Vagina (tissue), 2 donors: Measurements from ENCODE around the gene JUN. TPM values are rescaled to one million over a fixed set of nuclear protein-coding genes. Genes with fewer than 3 reads are reported as not detected.

Source experiments
- DNase-seq, 2 donors: peaks; one replicate each; pipeline ENCODE4 v3.0.0-alpha.2; 2017; ENCODE audit errors: extremely low spot score in 2 of 2
- H3K27ac ChIP-seq: fragments of 200-600 bp; sonication (generic); one replicate; pipeline ENCODE4 v1.5.1; 2019
- H3K27me3 ChIP-seq: fragments of 200-600 bp; sonication (generic); one replicate; pipeline ENCODE4 v1.5.1; 2019
- H3K36me3 ChIP-seq, 2 donors: fragments of 200-600 bp; sonication (generic); one replicate each; pipeline ENCODE4 v1.5.1; 2017 to 2019
- H3K4me1 ChIP-seq: fragments of 200-600 bp; sonication (generic); one replicate; pipeline ENCODE4 v1.5.1; 2019
- H3K4me3 ChIP-seq, 2 donors: fragments of 200-600 bp; sonication (generic); 1 replicate in 1 of 2; 2 replicates in 1 of 2; pipeline ENCODE4 v1.5.1; 2016 to 2019
- H3K9me3 ChIP-seq: fragments of 200-600 bp; sonication (generic); one replicate; pipeline ENCODE4 v1.5.1; 2019
- POLR2A ChIP-seq, 2 donors: fragments of 450-650 bp; IDR thresholded peaks; one replicate each; pipeline ENCODE4 v1.6.1; 2017; ENCODE audit warnings: antibody characterized with exemption in 2 of 2, mild to moderate bottlenecking in 2 of 2, moderate library complexity in 2 of 2
- POLR2AphosphoS5 ChIP-seq, 2 donors: sonication (generic); formaldehyde crosslinking; IDR thresholded peaks; one replicate each; pipeline ENCODE4 v1.9.0; 2017; ENCODE audit warnings: antibody characterized with exemption in 2 of 2, mild to moderate bottlenecking in 2 of 2, low read depth in 1 of 2; ENCODE audit not compliant: insufficient read depth in 1 of 2
- intact Hi-C: fragments of 100-400 bp; cut with DNase I; formaldehyde crosslinking; loops from one replicate; pipeline ENCODE4 v1.15.1; 2023
- total RNA-seq: library from RNA; depleted of rRNA; stranded (reverse); fragments of >200 nt; gene quantifications from one replicate; pipeline ENCODE4 v1.2.3, GENCODE V29; 2016
- TF ChIP-seq, protein P1 (sequence below), 3 experiments: fragments of 450-650 bp in 2 of 3; fragments of 200-600 bp in 1 of 3; sonication (generic) in 1 of 3; IDR thresholded peaks; one replicate each; pipeline ENCODE4 v1.5.1; 2017 to 2019; ENCODE audit warnings: antibody characterized with exemption in 3 of 3, mild to moderate bottlenecking in 2 of 3, moderate library complexity in 2 of 3

The JUN gene
- total RNA-seq, 1 donor from 2014 or later, result 275 TPM

DNA sequence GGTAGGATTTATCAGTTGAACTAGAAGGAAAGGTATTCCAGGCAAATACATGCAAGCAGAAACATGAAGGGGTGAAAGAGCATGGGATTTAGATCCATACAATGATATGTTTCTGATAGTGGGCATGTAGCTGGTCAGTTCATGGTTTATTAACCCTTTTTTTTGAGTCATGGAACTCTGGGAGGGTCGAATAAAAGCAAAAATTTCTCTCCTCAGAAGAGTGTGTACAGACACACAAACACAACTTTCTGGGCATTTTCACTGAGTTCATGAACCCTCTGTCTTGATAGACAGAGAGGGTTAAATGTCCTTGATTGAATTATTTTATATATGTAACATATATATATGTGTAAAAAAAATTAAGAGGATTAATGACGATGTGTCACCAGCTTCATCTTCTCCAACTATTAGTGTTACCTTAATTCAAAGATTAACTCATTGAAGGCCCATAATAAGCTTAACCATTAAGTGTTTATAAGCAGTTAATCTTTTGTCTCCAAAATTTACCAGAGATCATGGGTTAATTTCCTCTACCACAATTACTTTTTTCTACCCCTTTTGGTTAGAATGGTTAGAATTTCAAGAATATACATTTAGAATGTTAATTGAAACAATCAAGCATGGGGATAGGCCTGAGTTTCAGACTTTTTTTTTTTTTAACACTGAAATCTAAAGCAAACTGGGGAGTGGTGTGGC lies 4.6 kb downstream of the JUN start:
- Histone ChIP-seq H3K4me3 (peak overlapping the region in 1 of 2 donors; percentile 95), H3K4me1 (peaks cover 17% of the 10 kb centered on the region), H3K27me3 (no peaks in the 10 kb centered on the region), H3K9me3 (no peaks in the 10 kb centered on the region), H3K27ac (peak overlapping the region; percentile 100), H3K36me3 (peaks cover 0 to 9% of the 10 kb centered on the region in 2 donors)
- no peak for TF ChIP-seq POLR2AphosphoS5 (IDR thresholded peaks at IDR 0.05; ENCODE audit: insufficient read depth in 1 of 2, low read depth in 1 of 2)
- no peak for TF ChIP-seq POLR2A (IDR thresholded peaks at IDR 0.05)
- TF ChIP-seq, protein P1, sequence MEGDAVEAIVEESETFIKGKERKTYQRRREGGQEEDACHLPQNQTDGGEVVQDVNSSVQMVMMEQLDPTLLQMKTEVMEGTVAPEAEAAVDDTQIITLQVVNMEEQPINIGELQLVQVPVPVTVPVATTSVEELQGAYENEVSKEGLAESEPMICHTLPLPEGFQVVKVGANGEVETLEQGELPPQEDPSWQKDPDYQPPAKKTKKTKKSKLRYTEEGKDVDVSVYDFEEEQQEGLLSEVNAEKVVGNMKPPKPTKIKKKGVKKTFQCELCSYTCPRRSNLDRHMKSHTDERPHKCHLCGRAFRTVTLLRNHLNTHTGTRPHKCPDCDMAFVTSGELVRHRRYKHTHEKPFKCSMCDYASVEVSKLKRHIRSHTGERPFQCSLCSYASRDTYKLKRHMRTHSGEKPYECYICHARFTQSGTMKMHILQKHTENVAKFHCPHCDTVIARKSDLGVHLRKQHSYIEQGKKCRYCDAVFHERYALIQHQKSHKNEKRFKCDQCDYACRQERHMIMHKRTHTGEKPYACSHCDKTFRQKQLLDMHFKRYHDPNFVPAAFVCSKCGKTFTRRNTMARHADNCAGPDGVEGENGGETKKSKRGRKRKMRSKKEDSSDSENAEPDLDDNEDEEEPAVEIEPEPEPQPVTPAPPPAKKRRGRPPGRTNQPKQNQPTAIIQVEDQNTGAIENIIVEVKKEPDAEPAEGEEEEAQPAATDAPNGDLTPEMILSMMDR (IDR thresholded peaks at IDR 0.05), result no peak
- no peak for DNase-seq
- intact Hi-C loops, result no loop called here

DNA sequence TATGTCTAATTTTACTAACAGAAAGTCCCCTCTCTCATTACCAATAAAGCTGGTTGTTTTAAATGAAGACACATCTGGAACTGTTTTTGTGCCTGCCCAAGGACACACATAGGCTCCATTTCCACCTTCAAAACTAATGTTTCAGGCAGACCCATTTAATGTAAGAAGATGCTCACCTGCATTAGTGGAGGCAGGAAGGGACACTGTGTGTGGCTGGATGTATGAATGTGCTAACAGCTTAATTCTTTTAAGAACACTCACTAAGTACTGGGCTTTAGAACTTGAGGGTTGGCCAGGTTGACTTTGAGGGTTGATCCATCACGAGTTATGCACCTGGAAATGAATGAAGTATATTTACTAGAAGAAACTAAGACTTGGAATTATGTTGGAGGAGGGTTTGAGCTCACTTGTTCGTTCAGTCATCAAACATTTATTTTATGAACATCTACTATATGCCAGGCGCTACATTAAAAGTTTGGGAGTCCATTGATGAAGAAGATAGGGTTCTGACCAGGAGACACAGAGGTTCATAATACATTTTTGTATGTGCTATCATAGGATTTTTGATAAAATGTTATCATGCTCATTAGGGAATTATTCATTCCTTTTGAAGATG lies 5.4 kb downstream of the JUN start:
- Histone ChIP-seq H3K4me1 (peaks cover 23% of the 10 kb centered on the region), H3K4me3 (no peak overlapping the region), H3K27ac (no peak overlapping the region), H3K9me3 (no peaks in the 10 kb centered on the region), H3K36me3 (peaks cover 0 to 9% of the 10 kb centered on the region in 2 donors), H3K27me3 (no peaks in the 10 kb centered on the region)
- intact Hi-C loops, result no loop called here
- DNase-seq, result no peak
- TF ChIP-seq, protein P1 (IDR thresholded peaks at IDR 0.05), result no peak
- no peak for TF ChIP-seq POLR2AphosphoS5 (IDR thresholded peaks at IDR 0.05; ENCODE audit: insufficient read depth in 1 of 2, low read depth in 1 of 2)
- TF ChIP-seq POLR2A (IDR thresholded peaks at IDR 0.05), result no peak

DNA sequence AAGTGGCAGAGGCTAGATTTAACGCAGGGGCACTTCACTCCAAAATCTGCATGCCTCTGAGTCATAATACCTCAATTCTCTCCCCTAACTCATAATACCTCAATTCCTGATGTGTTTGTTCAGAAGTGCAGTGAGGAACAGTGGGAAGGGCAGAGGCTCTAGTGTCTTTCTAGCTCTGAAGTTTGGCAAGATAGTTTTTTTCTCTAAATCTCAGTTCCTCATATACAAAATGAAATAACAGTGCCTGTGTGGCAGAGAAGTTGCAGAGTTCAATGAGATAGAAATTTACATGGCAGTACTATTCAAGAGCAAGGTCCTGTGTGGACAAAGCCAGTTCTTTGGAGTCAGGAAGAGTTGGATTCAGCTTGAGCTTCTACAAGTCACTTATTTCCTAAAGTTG lies 9.8 kb downstream of the JUN start:
- no peak overlapping the region for H3K4me3 ChIP-seq
- no peak for DNase-seq
- no peaks in the 10 kb centered on the region for H3K9me3 ChIP-seq
- TF ChIP-seq POLR2A (IDR thresholded peaks at IDR 0.05) (no peak), POLR2AphosphoS5 (IDR thresholded peaks at IDR 0.05; ENCODE audit: insufficient read depth in 1 of 2, low read depth in 1 of 2) (no peak)
- TF ChIP-seq, protein P1 (IDR thresholded peaks at IDR 0.05), result no peak
- peaks cover 11% of the 10 kb centered on the region for H3K4me1 ChIP-seq
- intact Hi-C loops, result no loop called here
- no peaks in the 10 kb centered on the region for H3K36me3 ChIP-seq
- peak overlapping the region; percentile 54 for H3K27ac ChIP-seq
- no peaks in the 10 kb centered on the region for H3K27me3 ChIP-seq

DNA sequence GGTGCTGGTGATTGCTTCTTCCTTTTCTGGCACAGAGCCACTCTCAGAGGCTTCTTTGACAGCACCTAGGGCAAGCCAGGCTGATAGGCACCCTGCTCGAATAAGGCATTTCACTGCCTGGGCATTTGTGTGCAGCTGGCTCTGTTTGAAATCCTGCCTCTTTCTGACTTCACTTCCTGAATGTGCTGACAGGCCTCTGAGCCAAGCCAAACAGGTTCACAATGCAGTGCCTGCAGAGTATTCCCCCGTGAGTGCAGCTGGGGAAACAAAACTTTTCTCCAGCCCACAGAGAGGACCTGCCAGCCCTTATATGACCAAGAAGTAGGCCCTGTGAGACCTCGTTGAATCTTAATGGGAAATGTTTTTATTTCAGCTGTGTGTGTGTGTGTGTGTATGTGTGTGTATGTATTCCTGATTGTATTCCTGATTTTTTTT lies 10.4 kb downstream of the JUN start:
- Histone ChIP-seq H3K27ac (peak overlapping the region; percentile 54), H3K36me3 (no peaks in the 10 kb centered on the region), H3K4me1 (peaks cover 11% of the 10 kb centered on the region), H3K9me3 (no peaks in the 10 kb centered on the region), H3K4me3 (no peak overlapping the region), H3K27me3 (no peaks in the 10 kb centered on the region)
- no peak for DNase-seq
- intact Hi-C loops, result no loop called here
- TF ChIP-seq, protein P1 (IDR thresholded peaks at IDR 0.05), result no peak
- TF ChIP-seq POLR2AphosphoS5 (IDR thresholded peaks at IDR 0.05; ENCODE audit: insufficient read depth in 1 of 2, low read depth in 1 of 2), result peak in 1 of 2 donors; percentile 75

DNA sequence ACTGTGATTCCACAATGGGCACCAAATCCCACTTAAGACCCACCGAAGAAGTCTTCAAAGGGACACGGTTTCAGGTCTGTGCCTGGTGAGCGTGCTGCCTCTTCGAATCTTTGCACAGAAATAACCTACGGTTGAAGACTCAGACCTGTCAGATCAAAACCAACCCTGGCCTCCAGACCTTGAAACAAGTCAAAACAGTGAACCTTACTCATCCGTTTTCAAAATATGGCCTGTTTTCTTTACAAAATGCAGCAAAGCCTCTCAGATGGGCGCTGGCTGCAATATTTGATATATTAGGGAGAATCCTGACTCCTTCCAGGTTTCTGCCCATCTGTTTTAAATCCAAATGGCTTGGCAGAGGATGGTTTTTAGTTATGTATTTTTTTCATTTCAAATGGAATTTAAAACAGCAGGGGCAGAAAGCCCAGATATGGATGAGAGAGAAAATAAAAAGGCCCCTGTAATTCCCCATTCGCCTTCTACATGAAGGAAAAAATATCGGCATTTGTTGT lies 14.0 kb downstream of the JUN start:
- Histone ChIP-seq H3K27me3 (no peaks in the 10 kb centered on the region), H3K4me3 (no peak overlapping the region), H3K36me3 (no peaks in the 10 kb centered on the region), H3K9me3 (no peaks in the 10 kb centered on the region), H3K4me1 (peaks cover 11% of the 10 kb centered on the region), H3K27ac (no peak overlapping the region)
- TF ChIP-seq POLR2A (IDR thresholded peaks at IDR 0.05) (no peak), POLR2AphosphoS5 (IDR thresholded peaks at IDR 0.05; ENCODE audit: insufficient read depth in 1 of 2, low read depth in 1 of 2) (no peak)
- TF ChIP-seq, protein P1 (IDR thresholded peaks at IDR 0.05), result no peak
- intact Hi-C loops, result no loop called here
- no peak for DNase-seq
